Activated B cell treated with CpG ODN at 0.5 μM for 24 hours (primary cell): ENCODE data around the gene SPRY4. TPM values are rescaled to one million over a fixed set of nuclear protein-coding genes. Genes with fewer than 3 reads are reported as not detected.
"Not testable (repeated sequence)": the region's sequence is repeated elsewhere in the genome, so short reads cannot be mapped to it uniquely, and the experiment has no call there.

ENCODE experiments used
- ATAC-seq: fragments of 200-7000 bp; cut with Tn5 transposase; one replicate; pipeline ENCODE4 v1.10.0; 2021; ENCODE audit warnings: low read depth, mild to moderate bottlenecking, moderate library complexity
- CTCF ChIA-PET: fragments of 350-600 bp; sonication (Branson Sonifier 250); formaldehyde crosslinking; loops from one replicate; lab custom pipeline; 2021; ENCODE audit warnings: antibody characterized with exemption; lab: Charles Lee
- POLR2A ChIA-PET: fragments of 350-600 bp; sonication (Branson Sonifier 250); formaldehyde crosslinking; loops from one replicate; lab custom pipeline; 2021; ENCODE audit warnings: antibody characterized with exemption; lab: Charles Lee
- DNase-seq: peaks from one replicate; pipeline ENCODE4 v3.0.0; 2022
- H3K27ac Mint-ChIP-seq: one replicate; pipeline ENCODE4 v1.8.0; 2020; ENCODE audit warnings: mixed read lengths
- H3K27me3 Mint-ChIP-seq: one replicate; pipeline ENCODE4 v1.8.0; 2021; ENCODE audit warnings: mixed read lengths
- H3K36me3 Mint-ChIP-seq: one replicate; pipeline ENCODE4 v1.8.0; 2021; ENCODE audit warnings: low read depth, mixed read lengths
- H3K4me1 Mint-ChIP-seq: one replicate; pipeline ENCODE4 v1.8.0; 2021; ENCODE audit warnings: mixed read lengths
- H3K4me3 Mint-ChIP-seq: one replicate; pipeline ENCODE4 v1.8.0; 2020; ENCODE audit warnings: mild to moderate bottlenecking, mixed read lengths
- H3K9me3 Mint-ChIP-seq: one replicate; pipeline ENCODE4 v1.8.0; 2020; ENCODE audit warnings: mixed read lengths
- intact Hi-C: fragments of 100-400 bp; cut with micrococcal nuclease; formaldehyde crosslinking; loops from one replicate; pipeline ENCODE4 v1.15.1; 2024
- total RNA-seq: library from RNA; stranded (reverse); gene quantifications from 2 replicates; pipeline ENCODE4 v1.2.3, GENCODE V29; 2022
- TF ChIP-seq, protein P1 (sequence below): fragments of 200-600 bp; IDR thresholded peaks from one replicate; pipeline ENCODE4 v1.8.0; 2022; ENCODE audit warnings: antibody characterized with exemption, mild to moderate bottlenecking

Gene SPRY4
- total RNA-seq, 1 donor from 2014 or later = not detected

GRCh38 chr5:142275496-142275895 is 49.3 kb downstream of the SPRY4 start:
- TF ChIP-seq, protein P1, sequence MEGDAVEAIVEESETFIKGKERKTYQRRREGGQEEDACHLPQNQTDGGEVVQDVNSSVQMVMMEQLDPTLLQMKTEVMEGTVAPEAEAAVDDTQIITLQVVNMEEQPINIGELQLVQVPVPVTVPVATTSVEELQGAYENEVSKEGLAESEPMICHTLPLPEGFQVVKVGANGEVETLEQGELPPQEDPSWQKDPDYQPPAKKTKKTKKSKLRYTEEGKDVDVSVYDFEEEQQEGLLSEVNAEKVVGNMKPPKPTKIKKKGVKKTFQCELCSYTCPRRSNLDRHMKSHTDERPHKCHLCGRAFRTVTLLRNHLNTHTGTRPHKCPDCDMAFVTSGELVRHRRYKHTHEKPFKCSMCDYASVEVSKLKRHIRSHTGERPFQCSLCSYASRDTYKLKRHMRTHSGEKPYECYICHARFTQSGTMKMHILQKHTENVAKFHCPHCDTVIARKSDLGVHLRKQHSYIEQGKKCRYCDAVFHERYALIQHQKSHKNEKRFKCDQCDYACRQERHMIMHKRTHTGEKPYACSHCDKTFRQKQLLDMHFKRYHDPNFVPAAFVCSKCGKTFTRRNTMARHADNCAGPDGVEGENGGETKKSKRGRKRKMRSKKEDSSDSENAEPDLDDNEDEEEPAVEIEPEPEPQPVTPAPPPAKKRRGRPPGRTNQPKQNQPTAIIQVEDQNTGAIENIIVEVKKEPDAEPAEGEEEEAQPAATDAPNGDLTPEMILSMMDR = no peak
- ATAC-seq (no peak), DNase-seq (no peak)
- Mint-ChIP-seq H3K4me1 (no peaks in the 10 kb centered on the region), H3K27me3 (peaks cover 10% of the 10 kb centered on the region), H3K27ac (no peak overlapping the region), H3K4me3 (no peak overlapping the region), H3K9me3 (no peaks in the 10 kb centered on the region), H3K36me3 (no peaks in the 10 kb centered on the region)
- CTCF ChIA-PET = no interaction called here
- POLR2A ChIA-PET = no interaction called here
- intact Hi-C loops = no loop called here

DNA sequence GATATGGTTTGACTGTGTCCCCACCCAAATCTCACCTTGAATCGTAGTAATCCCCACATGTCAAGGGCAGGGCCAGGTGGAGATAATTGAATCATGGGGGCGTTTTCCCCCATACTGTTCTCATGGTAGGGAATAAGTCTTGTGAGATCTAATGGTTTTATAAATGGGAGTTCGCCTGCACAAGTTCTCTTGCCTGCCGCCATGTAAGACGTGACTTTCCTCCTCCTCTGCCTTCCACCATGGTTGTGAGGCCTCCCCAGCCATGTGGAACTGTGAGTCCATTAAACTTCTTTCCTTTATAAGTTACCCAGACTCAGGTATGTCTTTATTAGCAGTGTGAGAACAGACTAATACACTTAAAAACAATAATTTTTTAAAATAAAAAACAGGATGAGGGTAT is 52.2 kb downstream of the SPRY4 start:
- CTCF ChIA-PET, H3K36me3 Mint-ChIP-seq, intact Hi-C loops, H3K4me1 Mint-ChIP-seq, H3K27me3 Mint-ChIP-seq, H3K4me3 Mint-ChIP-seq, H3K27ac Mint-ChIP-seq, ATAC-seq, H3K9me3 Mint-ChIP-seq, POLR2A ChIA-PET, DNase-seq: not testable (repeated sequence)

DNA sequence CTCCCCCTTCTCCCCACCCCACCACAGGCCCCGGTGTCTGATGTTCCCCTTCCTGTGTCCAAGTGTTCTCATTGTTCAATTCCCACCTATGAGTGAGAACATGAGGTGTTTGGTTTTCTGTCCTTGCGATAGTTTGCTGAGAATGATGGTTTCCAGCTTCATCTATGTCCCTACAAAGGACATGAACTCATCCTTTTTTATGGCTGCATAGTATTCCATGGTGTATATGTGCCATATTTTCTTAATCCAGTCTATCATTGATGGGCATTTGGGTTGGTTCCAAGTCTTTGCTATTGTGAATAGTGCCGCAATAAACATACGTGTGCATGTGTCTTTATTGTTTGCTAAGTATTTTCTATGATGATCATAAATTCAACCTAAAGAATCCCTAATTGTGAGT is 60.7 kb downstream of the SPRY4 start:
- CTCF ChIA-PET, DNase-seq, H3K9me3 Mint-ChIP-seq, intact Hi-C loops, H3K4me3 Mint-ChIP-seq, POLR2A ChIA-PET, H3K27me3 Mint-ChIP-seq, H3K36me3 Mint-ChIP-seq, H3K27ac Mint-ChIP-seq, ATAC-seq, H3K4me1 Mint-ChIP-seq: not testable (repeated sequence)

DNA sequence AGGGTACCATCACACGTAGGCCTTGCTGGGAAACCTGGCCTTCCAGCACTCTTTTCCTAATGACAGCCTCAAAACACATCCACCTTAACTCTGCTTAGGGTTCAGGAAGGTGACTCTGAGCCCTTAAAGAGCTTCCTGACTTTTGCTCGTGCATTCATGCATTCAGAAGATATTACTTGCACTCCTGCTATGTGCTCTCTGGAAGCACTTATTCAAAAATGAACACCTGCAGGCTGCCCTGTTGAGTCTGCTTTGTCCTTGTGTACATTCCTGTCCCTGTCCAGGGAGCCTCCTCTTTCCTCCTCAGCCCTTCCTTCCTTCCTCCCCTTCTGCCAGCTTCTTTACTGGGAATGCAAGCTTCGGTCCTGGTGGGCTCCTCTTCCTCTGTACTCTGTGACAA is 61.5 kb downstream of the SPRY4 start:
- no peak overlapping the region for H3K4me3 Mint-ChIP-seq
- H3K36me3 Mint-ChIP-seq = no peaks in the 10 kb centered on the region
- TF ChIP-seq, protein P1 = no peak
- H3K9me3 Mint-ChIP-seq = peaks cover 4% of the 10 kb centered on the region
- no peaks in the 10 kb centered on the region for H3K4me1 Mint-ChIP-seq
- ATAC-seq (no peak), DNase-seq (no peak)
- CTCF ChIA-PET = no interaction called here
- peaks cover 3% of the 10 kb centered on the region for H3K27me3 Mint-ChIP-seq
- POLR2A ChIA-PET = no interaction called here
- intact Hi-C loops = no loop called here
- H3K27ac Mint-ChIP-seq = no peak overlapping the region

- ChIA-PET POLR2A (no interaction called here), CTCF (no interaction called here)
- Mint-ChIP-seq H3K9me3 (peaks cover 4% of the 10 kb centered on the region), H3K27me3 (peaks cover 3% of the 10 kb centered on the region), H3K4me1 (no peaks in the 10 kb centered on the region), H3K36me3 (no peaks in the 10 kb centered on the region), H3K4me3 (no peak overlapping the region), H3K27ac (no peak overlapping the region)
- DNase-seq = no peak
- intact Hi-C loops = no loop called here
- ATAC-seq = no peak
- TF ChIP-seq, protein P1 = no peak
These were observed 62.1 kb downstream of the SPRY4 start for GRCh38 chr5:142262683-142263082.

Other genes with a start within 250 kb of the SPRY4 start
- 19.7 and 24.2 TPM in 2 replicates for gene NDFIP1, start 216.2 kb downstream of the SPRY4 start, total RNA-seq